Panc1 (cell line): ENCODE results near the gene KLF2. TPM values are rescaled to one million over a fixed set of nuclear protein-coding genes. Genes with fewer than 3 reads are reported as not detected.
A peak's percentile ranks its signal among the peaks of the same experiment; 100 is the strongest.

ENCODE experiments used
- ATAC-seq: fragments of 200-7000 bp; cut with Tn5 transposase; 2 replicates; pipeline ENCODE4 v1.9.1; 2020; ENCODE audit warnings: mild to moderate bottlenecking, moderate library complexity
- BruUV-seq: library from RNA; stranded (reverse); fragments of 400-500 nt; replicated peaks from 2 replicates; lab custom pipeline; 2021; lab: Mats Ljungman, UMichigan
- CTCF ChIA-PET: fragments of 300-600 bp; sonication (Branson Sonifier 250); formaldehyde crosslinking; loops from one replicate; lab custom pipeline; 2022; ENCODE audit warnings: antibody characterized with exemption; lab: Charles Lee
- POLR2A ChIA-PET: fragments of 300-600 bp; sonication (Branson Sonifier 250); formaldehyde crosslinking; loops from one replicate; lab custom pipeline; 2022; ENCODE audit warnings: antibody characterized with exemption; lab: Charles Lee
- DNase-seq: peaks from one replicate; pipeline ENCODE4 v3.0.0-alpha.2; 2010; ENCODE audit warnings: low read depth, low spot score
- H3K27ac ChIP-seq: 2 replicates; pipeline ENCODE4 v1.5.1; 2011; ENCODE audit warnings: mild to moderate bottlenecking, low read length, inconsistent platforms
- H3K27me3 ChIP-seq: fragments of 200-500 bp; sonication (Bioruptor generic); 2 replicates; pipeline ENCODE4 v1.6.0; 2014; ENCODE audit warnings: low read length, inconsistent platforms; ENCODE audit not compliant: control insufficient read depth, insufficient read depth
- H3K36me3 ChIP-seq: fragments of 200-500 bp; sonication (Bioruptor generic); 2 replicates; pipeline ENCODE4 v1.5.1; 2014; ENCODE audit warnings: inconsistent platforms, mild to moderate bottlenecking, low read length, moderate library complexity; ENCODE audit not compliant: control insufficient read depth, insufficient read depth
- H3K4me1 ChIP-seq: 2 replicates; pipeline ENCODE4 v1.5.1; 2011; ENCODE audit warnings: inconsistent platforms, mild to moderate bottlenecking, low read length, moderate library complexity; ENCODE audit not compliant: control insufficient read depth, insufficient read depth
- H3K4me3 ChIP-seq, 2 experiments: 2 replicates each; pipeline ENCODE4 v1.5.1; 2011 to 2012; ENCODE audit warnings: low read depth in 2 of 2, low read length in 2 of 2, mild to moderate bottlenecking in 2 of 2, inconsistent platforms in 1 of 2, moderate library complexity in 1 of 2
- H3K9me3 ChIP-seq: fragments of 200-500 bp; sonication (Bioruptor generic); 2 replicates; pipeline ENCODE4 v1.5.1; 2014; ENCODE audit warnings: low read depth, mild to moderate bottlenecking, inconsistent platforms, low read length, moderate library complexity; ENCODE audit not compliant: control insufficient read depth, insufficient read depth
- CTCF ChIP-seq: fragments of 450-650 bp; IDR thresholded peaks from 2 replicates; pipeline ENCODE4 v1.5.1; 2017; ENCODE audit warnings: mild to moderate bottlenecking
- POLR2AphosphoS5 ChIP-seq: IDR thresholded peaks from 2 replicates; pipeline ENCODE4 v1.6.1; 2012; ENCODE audit warnings: mild to moderate bottlenecking, low read depth, low read length, moderate library complexity
- REST ChIP-seq, 2 experiments: IDR thresholded peaks; 2 replicates each; pipeline ENCODE4 v1.6.1; 2011 to 2012; ENCODE audit warnings: low read depth in 2 of 2, control low read depth in 1 of 2, low read length in 1 of 2, mild to moderate bottlenecking in 1 of 2, moderate library complexity in 1 of 2; ENCODE audit not compliant: insufficient read depth in 1 of 2
- SIN3A ChIP-seq: IDR thresholded peaks from 2 replicates; pipeline ENCODE4 v1.6.1; 2012; ENCODE audit warnings: low read depth, mild to moderate bottlenecking, low read length, moderate library complexity, borderline replicate concordance; ENCODE audit not compliant: insufficient read depth
- TCF7L2 ChIP-seq: IDR thresholded peaks from 2 replicates; pipeline ENCODE4 v1.6.1; 2011; ENCODE audit warnings: mild to moderate bottlenecking, low read depth, low read length, inconsistent platforms
- in situ Hi-C: cut with HindIII; loops from 2 replicates; pipeline ENCODE4 v1.10.0; 2016; ENCODE audit warnings: low sequenced_read_pairs, low pct_unique_long_range_greater_than_20kb
- intact Hi-C: fragments of 100-400 bp; cut with micrococcal nuclease; formaldehyde crosslinking; loops from one replicate; pipeline ENCODE4 v1.10.0; 2022; ENCODE audit not compliant: unreplicated experiment
- total RNA-seq: library from RNA; stranded (reverse); gene quantifications from one replicate; pipeline ENCODE4 v1.2.1, GENCODE V29; 2021; ENCODE audit not compliant: unreplicated experiment

Gene KLF2
- total RNA-seq, 1 experiment from 2014 or later, result 3.5 TPM

GRCh38 chr19:16327169-16327475 is 2.5 kb downstream of the KLF2 start:
- no peak for TF ChIP-seq CTCF
- no peak for TF ChIP-seq SIN3A
- TF ChIP-seq REST (IDR thresholded peaks at IDR 0.05; ENCODE audit: insufficient read depth in 1 of 2, low read depth in 2 of 2, low read length in 1 of 2), result no peak
- Histone ChIP-seq H3K27me3 (no peaks in the 10 kb centered on the region), H3K4me1 (peaks cover 16% of the 10 kb centered on the region; the same call in 1 of the 2 replicates), H3K9me3 (no peaks in the 10 kb centered on the region), H3K4me3 (peak overlapping the region in 1 of 2 experiments; percentile 56; a peak in 1 of 4 replicates), H3K36me3 (no peaks in the 10 kb centered on the region), H3K27ac (no peak overlapping the region)
- BruUV-seq, result TSS peak; percentile 78
- POLR2A ChIA-PET, result no interaction called here
- CTCF ChIA-PET, result no interaction called here
- DNase-seq (no peak), ATAC-seq (no peak)
- in situ Hi-C loops (no loop called here), intact Hi-C loops (loop anchor here (10.0 kb wide), 1 partner anchor 82 kb away; no protein-coding TSS in a partner anchor)

- no peaks in the 10 kb centered on the region for H3K36me3 ChIP-seq
- no TSS peak for BruUV-seq
- H3K4me1 ChIP-seq, result peaks cover 13% of the 10 kb centered on the region; the same call in 1 of the 2 replicates
- intact Hi-C loops, result loop anchor here (10.0 kb wide), 1 partner anchor 83 kb away; no protein-coding TSS in a partner anchor
- CTCF ChIA-PET, result interaction anchor here (0.7 kb wide), 1 partner anchor 175 kb away, joined by 4 read pairs; no protein-coding TSS in a partner anchor
- no peak overlapping the region for H3K27ac ChIP-seq
- no peak for TF ChIP-seq CTCF
- TF ChIP-seq REST (IDR thresholded peaks at IDR 0.05; ENCODE audit: insufficient read depth in 1 of 2, low read depth in 2 of 2, low read length in 1 of 2), result no peak
- TF ChIP-seq SIN3A, result no peak
- TF ChIP-seq TCF7L2, result no peak
- TF ChIP-seq POLR2AphosphoS5, result no peak
- no peaks in the 10 kb centered on the region for H3K9me3 ChIP-seq
- no peaks in the 10 kb centered on the region for H3K27me3 ChIP-seq
- in situ Hi-C loops, result no loop called here
- DNase-seq (no peak), ATAC-seq (no peak)
- H3K4me3 ChIP-seq, result no peak overlapping the region
- POLR2A ChIA-PET, result no interaction called here
Measured at GRCh38 chr19:16327501-16327900, 2.9 kb downstream of the KLF2 start.
